GM15510 (cell line): Measurements from ENCODE around the gene ROR2.

Experiments
- POLR2A ChIP-seq: IDR thresholded peaks from 3 replicates; pipeline ENCODE4 v1.6.1; 2011; ENCODE audit warnings: borderline replicate concordance; ENCODE audit not compliant: insufficient read length; ENCODE audit errors: extremely low read depth

Gene ROR2

GRCh38 chr9:91840469-91840868 is 109.6 kb downstream of the ROR2 start:
- TF ChIP-seq POLR2A, result no peak

GRCh38 chr9:91839926-91840465 is 110.0 kb downstream of the ROR2 start:
- TF ChIP-seq POLR2A, result no peak

- no peak for TF ChIP-seq POLR2A
Measured at GRCh38 chr9:91837981-91838731, 111.9 kb downstream of the ROR2 start.

- TF ChIP-seq POLR2A, result no peak
Measured at GRCh38 chr9:91836515-91836914, 113.5 kb downstream of the ROR2 start.

- TF ChIP-seq POLR2A, result no peak
Measured at GRCh38 chr9:91835632-91836031, 114.4 kb downstream of the ROR2 start.

GRCh38 chr9:91835216-91835615 is 114.8 kb downstream of the ROR2 start:
- no peak for TF ChIP-seq POLR2A

GRCh38 chr9:91834740-91835139 is 115.3 kb downstream of the ROR2 start:
- TF ChIP-seq POLR2A, result no peak

- TF ChIP-seq POLR2A, result no peak
Measured at GRCh38 chr9:91833878-91834255, 116.2 kb downstream of the ROR2 start.

GRCh38 chr9:91833096-91833877 is 116.7 kb downstream of the ROR2 start:
- TF ChIP-seq POLR2A, result no peak

- TF ChIP-seq POLR2A, result no peak
Measured at GRCh38 chr9:91832322-91832721, 117.7 kb downstream of the ROR2 start.

- no peak for TF ChIP-seq POLR2A
Measured at GRCh38 chr9:91825866-91826265, 124.2 kb downstream of the ROR2 start.

- TF ChIP-seq POLR2A, result no peak
Measured at GRCh38 chr9:91825422-91825821, 124.6 kb downstream of the ROR2 start.

- no peak for TF ChIP-seq POLR2A
Measured at GRCh38 chr9:91824601-91825305, 125.3 kb downstream of the ROR2 start.

- TF ChIP-seq POLR2A, result no peak
Measured at GRCh38 chr9:91824151-91824550, 125.9 kb downstream of the ROR2 start.
